DOHH2 (cell line): ENCODE data around the gene BAMBI.

ENCODE experiments used
- H3F3A ChIP-seq: fragments of 200-600 bp; sonication (generic), shearing (Covaris generic); 2 replicates; pipeline ENCODE4 v1.6.0; 2016; ENCODE audit warnings: antibody characterized with exemption, mild to moderate bottlenecking; ENCODE audit not compliant: control insufficient read depth, insufficient read depth
- H3K27ac ChIP-seq: fragments of 200-600 bp; sonication (generic); 2 replicates; pipeline ENCODE4 v1.5.1; 2014; ENCODE audit warnings: low read depth, mild to moderate bottlenecking, low read length, moderate library complexity
- H3K27me3 ChIP-seq: fragments of 200-600 bp; sonication (generic); 2 replicates; pipeline ENCODE4 v1.6.1; 2014; ENCODE audit warnings: mild to moderate bottlenecking, low read length, mixed read lengths; ENCODE audit not compliant: control insufficient read depth
- H3K36me3 ChIP-seq: fragments of 200-600 bp; sonication (generic); 2 replicates; pipeline ENCODE4 v1.6.1; 2014; ENCODE audit warnings: mild to moderate bottlenecking, low read length, moderate library complexity, mixed read lengths; ENCODE audit not compliant: control insufficient read depth
- H3K4me1 ChIP-seq: fragments of 200-600 bp; sonication (generic); 2 replicates; pipeline ENCODE4 v1.6.1; 2014; ENCODE audit warnings: mild to moderate bottlenecking, low read length, mixed read lengths; ENCODE audit not compliant: control insufficient read depth
- H3K4me2 ChIP-seq: fragments of 200-600 bp; sonication (generic); 2 replicates; pipeline ENCODE4 v1.6.0; 2014; ENCODE audit warnings: mild to moderate bottlenecking, low read length, moderate library complexity
- H3K4me3 ChIP-seq: fragments of 200-600 bp; sonication (generic); 2 replicates; pipeline ENCODE4 v1.5.1; 2014; ENCODE audit warnings: mild to moderate bottlenecking, low read length, mixed read lengths
- H3K79me2 ChIP-seq: fragments of 200-600 bp; sonication (generic); 2 replicates; pipeline ENCODE4 v1.6.1; 2014; ENCODE audit warnings: mild to moderate bottlenecking, low read length, mixed read lengths; ENCODE audit not compliant: control insufficient read depth
- H3K9me2 ChIP-seq: fragments of 200-600 bp; sonication (generic); replicated peaks from 2 replicates; pipeline ENCODE4 v1.6.1; 2014; ENCODE audit warnings: mild to moderate bottlenecking, low read length, mixed read lengths; ENCODE audit not compliant: control insufficient read depth
- H3K9me3 ChIP-seq: fragments of 200-600 bp; sonication (generic); 2 replicates; pipeline ENCODE4 v1.6.1; 2014; ENCODE audit warnings: antibody characterized with exemption, low read length, mixed read lengths; ENCODE audit not compliant: control insufficient read depth, insufficient read depth
- H4K20me1 ChIP-seq: fragments of 200-600 bp; sonication (generic); 2 replicates; pipeline ENCODE4 v1.6.0; 2014; ENCODE audit warnings: low read depth, mild to moderate bottlenecking, antibody characterized with exemption, low read length, moderate library complexity; ENCODE audit not compliant: control insufficient read depth, insufficient read depth
- EZH2phosphoT487 ChIP-seq: fragments of 200-600 bp; sonication (generic); IDR thresholded peaks from 2 replicates; pipeline ENCODE4 v1.6.1; 2017; ENCODE audit warnings: borderline replicate concordance, mild to moderate bottlenecking, antibody characterized with exemption, low read length, moderate library complexity, mixed read lengths
- TF ChIP-seq, protein P1 (sequence below): fragments of 200-600 bp; sonication (generic); IDR thresholded peaks from one replicate; pipeline ENCODE4 v1.5.1; 2014; ENCODE audit warnings: antibody characterized with exemption, mild to moderate bottlenecking, low read depth, low read length; ENCODE audit not compliant: poor library complexity, severe bottlenecking

Gene BAMBI

DNA sequence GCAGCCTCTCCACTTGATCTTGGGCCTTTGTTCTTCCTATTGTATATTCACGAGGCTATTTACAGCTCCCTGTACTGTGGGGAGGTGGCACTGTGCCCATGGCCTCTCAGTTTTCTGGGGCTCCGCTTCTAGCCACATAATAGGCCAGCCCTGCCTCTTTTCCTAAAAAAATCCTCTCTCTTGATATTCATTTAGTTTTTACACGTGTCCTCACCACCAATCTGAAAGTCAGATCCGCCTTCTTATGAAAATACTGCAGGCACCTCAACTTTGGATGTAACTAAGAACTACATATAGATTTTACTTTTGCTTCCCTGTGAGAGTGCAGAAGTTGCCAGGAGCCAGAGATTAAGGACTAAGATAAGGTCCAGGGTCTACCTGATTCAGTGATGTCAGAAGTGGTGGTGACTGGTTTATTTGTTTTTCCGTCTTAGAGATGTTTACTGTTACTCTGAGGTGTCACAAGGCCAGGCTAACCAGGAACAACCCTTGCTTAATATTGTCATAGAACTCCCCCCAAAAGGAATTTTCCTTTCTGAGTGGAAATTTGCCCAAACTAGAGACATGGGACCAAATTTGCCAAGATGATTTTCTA, 7.8 kb downstream of the BAMBI start:
- Histone ChIP-seq H3K36me3 (peaks cover 9% of the 10 kb centered on the region), H3K27ac (no peak overlapping the region), H3K4me3 (no peak overlapping the region), H3K4me2 (no peak overlapping the region), H3F3A (no peaks in the 10 kb centered on the region), H4K20me1 (no peaks in the 10 kb centered on the region), H3K4me1 (peaks cover 6% of the 10 kb centered on the region), H3K79me2 (no peaks in the 10 kb centered on the region), H3K9me3 (no peaks in the 10 kb centered on the region), H3K9me2 (no peaks in the 10 kb centered on the region), H3K27me3 (peaks cover 7% of the 10 kb centered on the region; the same call in 1 of the 2 replicates)
- no peak for TF ChIP-seq EZH2phosphoT487
- TF ChIP-seq, protein P1, sequence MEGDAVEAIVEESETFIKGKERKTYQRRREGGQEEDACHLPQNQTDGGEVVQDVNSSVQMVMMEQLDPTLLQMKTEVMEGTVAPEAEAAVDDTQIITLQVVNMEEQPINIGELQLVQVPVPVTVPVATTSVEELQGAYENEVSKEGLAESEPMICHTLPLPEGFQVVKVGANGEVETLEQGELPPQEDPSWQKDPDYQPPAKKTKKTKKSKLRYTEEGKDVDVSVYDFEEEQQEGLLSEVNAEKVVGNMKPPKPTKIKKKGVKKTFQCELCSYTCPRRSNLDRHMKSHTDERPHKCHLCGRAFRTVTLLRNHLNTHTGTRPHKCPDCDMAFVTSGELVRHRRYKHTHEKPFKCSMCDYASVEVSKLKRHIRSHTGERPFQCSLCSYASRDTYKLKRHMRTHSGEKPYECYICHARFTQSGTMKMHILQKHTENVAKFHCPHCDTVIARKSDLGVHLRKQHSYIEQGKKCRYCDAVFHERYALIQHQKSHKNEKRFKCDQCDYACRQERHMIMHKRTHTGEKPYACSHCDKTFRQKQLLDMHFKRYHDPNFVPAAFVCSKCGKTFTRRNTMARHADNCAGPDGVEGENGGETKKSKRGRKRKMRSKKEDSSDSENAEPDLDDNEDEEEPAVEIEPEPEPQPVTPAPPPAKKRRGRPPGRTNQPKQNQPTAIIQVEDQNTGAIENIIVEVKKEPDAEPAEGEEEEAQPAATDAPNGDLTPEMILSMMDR: no peak

- Histone ChIP-seq H3K27ac (no peak overlapping the region), H3K4me3 (no peak overlapping the region), H3K9me2 (no peaks in the 10 kb centered on the region), H3F3A (no peaks in the 10 kb centered on the region), H4K20me1 (no peaks in the 10 kb centered on the region), H3K79me2 (no peaks in the 10 kb centered on the region), H3K9me3 (no peaks in the 10 kb centered on the region), H3K36me3 (peaks cover 9% of the 10 kb centered on the region), H3K4me2 (no peak overlapping the region), H3K4me1 (no peaks in the 10 kb centered on the region), H3K27me3 (peaks cover 7% of the 10 kb centered on the region; the same call in 1 of the 2 replicates)
- TF ChIP-seq, protein P1: no peak
- no peak for TF ChIP-seq EZH2phosphoT487
These were observed 8.4 kb downstream of the BAMBI start for GRCh38 chr10:28685717-28686116.

GRCh38 chr10:28686835-28687682, 9.7 kb downstream of the BAMBI start:
- no peaks in the 10 kb centered on the region for H3K9me2 ChIP-seq
- H3K27ac ChIP-seq: no peak overlapping the region
- no peak overlapping the region for H3K4me2 ChIP-seq
- no peaks in the 10 kb centered on the region for H3K79me2 ChIP-seq
- peaks cover 7% of the 10 kb centered on the region; the same call in 1 of the 2 replicates for H3K27me3 ChIP-seq
- H3K4me3 ChIP-seq: no peak overlapping the region
- no peaks in the 10 kb centered on the region for H4K20me1 ChIP-seq
- H3K9me3 ChIP-seq: no peaks in the 10 kb centered on the region
- no peaks in the 10 kb centered on the region for H3F3A ChIP-seq
- no peaks in the 10 kb centered on the region for H3K4me1 ChIP-seq
- H3K36me3 ChIP-seq: peaks cover 8% of the 10 kb centered on the region
- no peak for TF ChIP-seq EZH2phosphoT487
- TF ChIP-seq, protein P1: no peak
